ENCODE data around the gene TSPAN9. TPM values are rescaled to one million over a fixed set of nuclear protein-coding genes. Genes with fewer than 3 reads are reported as not detected.

TSPAN9 gene
- total RNA-seq, 1 experiment from 2014 or later, result 7.0 TPM

GRCh38 chr12:3281588-3282383 is 204.6 kb downstream of the TSPAN9 start:
- DNase-seq (ENCODE audit: extremely low read depth, low read depth), result no peak

DNA sequence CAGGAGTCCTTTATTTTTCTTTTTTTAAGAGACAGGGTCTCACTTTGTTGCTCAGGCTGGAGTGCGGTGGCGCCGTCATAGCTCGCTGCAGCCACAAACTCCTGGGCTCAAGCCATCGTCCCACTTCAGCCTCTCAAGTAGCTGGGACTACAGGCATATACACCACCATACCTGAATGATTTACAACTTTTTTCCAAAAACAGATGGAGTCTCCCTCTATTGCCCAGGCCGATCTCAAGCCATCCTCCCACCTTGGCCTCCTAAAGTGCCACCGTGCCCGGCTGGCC is 205.1 kb downstream of the TSPAN9 start:
- no peak for DNase-seq (ENCODE audit: extremely low read depth, low read depth)

GRCh38 chr12:3283137-3283680 is 206.0 kb downstream of the TSPAN9 start:
- DNase-seq (ENCODE audit: extremely low read depth, low read depth), result no peak

GRCh38 chr12:3284405-3284804 is 207.2 kb downstream of the TSPAN9 start:
- no peak for DNase-seq (ENCODE audit: extremely low read depth, low read depth)

- no peak for DNase-seq (ENCODE audit: extremely low read depth, low read depth)
Measured at GRCh38 chr12:3285570-3285969, 208.4 kb downstream of the TSPAN9 start.

GRCh38 chr12:3288690-3289089 is 211.5 kb downstream of the TSPAN9 start:
- DNase-seq (ENCODE audit: extremely low read depth, low read depth), result no peak

GRCh38 chr12:3289702-3290101 is 212.5 kb downstream of the TSPAN9 start:
- no peak for DNase-seq (ENCODE audit: extremely low read depth, low read depth)

DNA sequence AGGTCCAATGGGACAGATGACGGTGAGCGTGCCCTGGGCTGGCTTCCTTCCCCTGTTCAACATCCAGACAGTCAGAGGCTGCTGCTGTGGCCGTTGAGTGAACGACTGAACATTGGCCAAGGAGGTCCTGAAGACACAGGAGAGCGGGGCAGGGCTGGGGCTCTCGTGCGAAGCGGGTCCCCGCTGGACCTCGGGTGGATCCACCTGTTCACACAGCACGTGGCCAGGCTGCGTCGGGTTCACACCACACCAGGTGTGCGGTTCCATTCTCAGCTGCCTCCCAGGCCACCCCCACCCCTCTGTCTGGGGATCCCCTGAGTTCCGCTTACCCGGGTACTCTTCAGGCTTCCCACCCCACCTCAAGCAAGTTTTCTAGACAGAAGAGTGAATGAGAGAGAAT is 214.8 kb downstream of the TSPAN9 start:
- no peak for DNase-seq (ENCODE audit: extremely low read depth, low read depth)

DNA sequence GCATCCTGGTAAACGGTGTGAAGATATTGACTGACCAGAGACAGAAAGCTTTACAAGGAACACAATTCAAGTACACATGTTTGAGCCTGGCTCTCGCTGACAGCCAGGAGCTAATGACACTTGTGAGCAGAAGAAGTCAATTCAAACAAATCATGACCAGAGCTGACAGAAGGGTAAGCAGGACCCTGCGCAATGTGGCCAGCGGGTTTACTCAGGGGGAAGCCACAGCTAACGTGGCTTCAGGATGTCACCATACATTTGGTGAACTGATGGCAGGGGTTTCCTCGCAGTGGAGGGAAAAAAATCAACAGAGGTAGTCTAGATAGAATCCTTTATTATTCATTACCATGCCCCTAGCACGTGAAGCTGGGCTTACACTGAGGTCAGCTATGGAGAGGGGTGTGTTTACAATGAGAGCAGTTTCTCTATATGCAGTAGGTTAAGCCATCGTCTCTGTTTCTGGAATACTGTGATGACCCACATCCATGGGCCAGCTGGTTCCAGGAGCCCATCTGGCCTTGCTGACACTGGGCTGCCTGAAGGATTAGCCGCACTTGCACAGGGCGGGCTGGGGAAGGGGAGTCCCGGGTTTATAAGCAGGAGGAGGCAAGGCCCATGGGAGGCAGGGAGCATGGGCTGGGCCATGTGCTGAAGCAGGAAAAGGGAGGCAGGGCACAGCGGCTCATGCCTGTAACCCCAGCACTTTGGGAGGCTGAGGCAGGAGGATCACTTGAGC is 215.7 kb downstream of the TSPAN9 start:
- DNase-seq (ENCODE audit: extremely low read depth, low read depth), result no peak

GRCh38 chr12:3293446-3294161 is 216.4 kb downstream of the TSPAN9 start:
- DNase-seq (ENCODE audit: extremely low read depth, low read depth), result no peak

GRCh38 chr12:3294481-3294911 is 217.3 kb downstream of the TSPAN9 start:
- no peak for DNase-seq (ENCODE audit: extremely low read depth, low read depth)

GRCh38 chr12:3295225-3295624 is 218.0 kb downstream of the TSPAN9 start:
- DNase-seq (ENCODE audit: extremely low read depth, low read depth), result no peak

DNA sequence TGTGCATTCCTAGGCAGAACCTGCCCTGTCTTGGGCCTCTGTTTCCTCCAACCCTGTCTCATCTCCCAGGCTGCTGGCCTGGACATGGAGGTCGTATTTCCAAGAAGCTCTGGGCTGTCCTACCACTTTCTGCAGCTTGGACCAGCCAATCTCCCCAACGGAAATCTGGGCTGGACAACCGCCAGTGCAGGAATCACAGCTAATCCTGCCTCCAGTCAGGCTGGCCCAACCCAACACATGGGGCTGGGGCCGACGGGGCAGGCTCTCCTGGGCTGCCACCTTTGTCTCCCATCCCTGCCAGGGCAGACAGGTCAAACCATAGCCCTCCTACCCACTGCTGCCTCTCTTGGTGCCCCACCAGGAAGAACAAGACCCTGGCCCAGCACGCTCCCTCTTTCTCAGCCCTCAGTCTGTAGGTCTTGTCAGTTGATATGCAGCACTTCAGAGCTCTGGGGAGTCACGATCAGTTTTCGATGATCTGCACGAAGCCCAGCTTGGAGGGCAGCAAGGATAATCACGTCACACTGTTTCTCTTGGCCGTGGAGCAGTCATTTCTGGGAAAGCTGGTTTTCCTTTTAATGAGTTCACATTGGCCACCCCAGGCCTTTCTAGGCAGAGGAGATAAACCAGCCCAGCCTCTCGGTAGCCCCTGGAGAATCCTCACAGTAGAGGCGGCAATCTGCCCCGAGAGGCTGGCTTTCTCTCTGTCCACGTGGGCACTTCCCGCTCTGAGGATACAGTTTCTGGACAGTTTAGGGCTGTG is 218.6 kb downstream of the TSPAN9 start:
- DNase-seq (ENCODE audit: extremely low read depth, low read depth), result no peak

- no peak for DNase-seq (ENCODE audit: extremely low read depth, low read depth)
Measured at GRCh38 chr12:3296409-3296701, 219.2 kb downstream of the TSPAN9 start.

DNA sequence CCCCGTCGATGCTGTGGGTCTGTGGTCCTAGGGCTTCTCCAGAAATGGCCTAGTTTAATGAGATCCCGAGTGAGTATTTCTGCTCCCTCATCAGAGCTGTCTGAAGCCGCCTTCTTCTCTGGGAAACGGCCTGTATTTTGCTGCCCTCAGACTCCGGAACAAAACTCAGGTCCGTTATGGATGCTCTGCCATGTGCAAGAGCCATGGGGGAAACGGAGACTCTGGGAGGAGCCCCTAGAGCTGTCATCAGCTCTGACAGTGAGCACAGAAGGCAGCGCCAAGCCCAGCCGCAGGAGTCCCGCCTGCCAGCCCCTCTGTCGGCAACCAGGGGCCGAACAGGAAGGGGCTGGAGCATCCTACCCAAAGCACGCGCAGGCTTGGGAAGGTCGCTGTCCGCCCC is 221.4 kb downstream of the TSPAN9 start:
- DNase-seq (ENCODE audit: extremely low read depth, low read depth), result no peak

DNA sequence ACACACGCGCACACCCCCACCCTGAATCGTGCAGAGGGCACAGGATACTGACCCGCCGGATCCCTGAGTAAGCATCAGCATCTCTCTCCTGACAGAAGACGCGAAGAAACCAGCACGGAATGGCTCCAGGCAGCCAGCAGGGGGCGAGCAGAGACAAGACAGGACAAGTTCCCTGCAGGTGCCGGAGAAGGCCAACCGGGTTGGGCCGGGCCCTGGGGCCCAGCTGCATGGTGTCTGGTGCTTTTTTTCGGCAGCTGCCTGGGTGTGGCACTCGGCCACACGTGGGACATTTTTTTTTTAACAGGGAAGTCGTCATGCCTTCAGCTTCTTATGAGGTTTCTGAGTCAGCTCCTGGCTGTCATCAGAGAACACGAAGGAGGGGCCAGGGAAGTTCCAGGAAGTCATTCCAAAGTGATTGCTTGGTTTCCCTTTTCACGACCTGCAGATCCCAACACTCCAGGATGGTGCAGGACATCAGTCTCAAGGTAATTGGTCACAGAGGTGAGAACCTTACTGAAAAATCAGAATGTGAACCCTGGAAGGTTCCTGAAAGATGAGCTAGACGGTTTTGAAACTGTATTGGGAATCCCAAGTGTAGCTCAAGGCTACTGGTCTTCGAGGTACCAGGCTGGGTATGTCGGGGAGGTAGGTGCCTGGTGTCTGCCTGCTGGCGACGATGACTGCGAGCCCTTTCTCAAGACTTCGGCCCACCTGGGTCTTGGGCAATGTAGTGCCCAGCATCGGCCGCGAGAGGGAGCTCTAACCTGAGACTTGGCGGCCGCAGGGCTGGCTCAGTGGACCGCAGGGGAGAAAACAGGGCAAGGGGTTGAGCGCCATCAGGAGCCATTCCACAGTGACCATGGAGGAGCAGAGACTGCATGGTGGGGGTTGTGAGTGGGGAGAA is 223.0 kb downstream of the TSPAN9 start:
- peak; percentile 70 for DNase-seq (ENCODE audit: extremely low read depth, low read depth)

DNA sequence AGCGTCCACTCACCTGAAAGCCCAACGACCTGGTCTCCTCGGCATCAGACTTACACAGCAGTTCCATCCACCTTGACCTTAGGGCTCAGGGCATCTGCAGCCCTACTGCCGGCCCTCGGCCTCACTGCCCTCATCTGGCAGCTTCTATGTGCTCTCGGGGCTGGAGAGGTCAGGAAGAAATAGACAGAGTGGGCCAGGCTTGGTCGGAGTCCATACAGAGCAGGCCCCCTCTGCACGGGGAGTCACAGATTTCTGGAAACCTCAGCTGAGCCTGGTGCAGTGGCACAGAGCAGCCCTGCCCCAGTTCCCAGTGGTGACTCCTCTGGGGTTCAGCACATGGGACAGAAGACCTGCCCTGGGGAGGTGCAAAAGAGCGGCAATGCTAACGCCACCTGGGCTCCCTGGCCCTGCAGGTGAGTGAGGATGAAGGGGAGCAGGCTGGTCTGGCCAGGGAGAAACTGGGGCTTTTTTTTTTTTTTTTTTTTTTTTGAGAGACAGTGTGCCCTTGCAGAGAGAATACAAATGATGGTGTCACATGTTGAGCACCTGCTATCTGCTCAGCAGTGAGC is 223.7 kb downstream of the TSPAN9 start:
- DNase-seq (ENCODE audit: extremely low read depth, low read depth), result no peak

GRCh38 chr12:3302401-3303041 is 225.3 kb downstream of the TSPAN9 start:
- DNase-seq (ENCODE audit: extremely low read depth, low read depth), result no peak
